WERI-Rb-1 (cell line): ENCODE measurements around the gene CHURC1.
A peak's percentile ranks its signal among the peaks of the same experiment; 100 is the strongest.

Experiments
- DNase-seq: peaks from one replicate; pipeline ENCODE4 v3.0.0-alpha.2; 2020
- H3K27ac ChIP-seq: fragments of 250-450 bp; sonication (Bioruptor Pico); 2 replicates; pipeline ENCODE4 v1.5.1; 2020; ENCODE audit warnings: mild to moderate bottlenecking, moderate library complexity
- H3K27me3 ChIP-seq: fragments of 250-450 bp; sonication (Bioruptor Pico); 2 replicates; pipeline ENCODE4 v1.5.1; 2021; ENCODE audit warnings: mild to moderate bottlenecking, low read depth, moderate library complexity; ENCODE audit not compliant: insufficient read depth, severe bottlenecking
- H3K36me3 ChIP-seq: fragments of 250-450 bp; sonication (Bioruptor Pico); 2 replicates; pipeline ENCODE4 v1.5.1; 2020; ENCODE audit warnings: mild to moderate bottlenecking, moderate library complexity
- H3K4me3 ChIP-seq: 2 replicates; pipeline ENCODE4 v1.5.1; 2011; ENCODE audit warnings: low read depth, mild to moderate bottlenecking, control low read depth, low read length
- H3K9me3 ChIP-seq: fragments of 250-450 bp; sonication (Bioruptor Pico); 2 replicates; pipeline ENCODE4 v1.5.1; 2021; ENCODE audit warnings: mild to moderate bottlenecking, moderate library complexity; ENCODE audit not compliant: severe bottlenecking
- CTCF ChIP-seq: IDR thresholded peaks from 2 replicates; pipeline ENCODE4 v1.5.1; 2011; ENCODE audit warnings: low read depth, mild to moderate bottlenecking, control low read depth, inconsistent platforms, low read length

Gene CHURC1

GRCh38 chr14:64914237-64915028 lies at the start of gene CHURC1:
TSS of gene CHURC1 (plus strand) at chr14:64914455. CDS start at chr14:64914496, 41 bp downstream.
- no peak for TF ChIP-seq CTCF
- peak; percentile 99 for DNase-seq
- Histone ChIP-seq H3K9me3 (no peaks in the 10 kb centered on the region), H3K27ac (peak within 1 kb of the TSS; percentile 88), H3K4me3 (peak within 1 kb of the TSS; percentile 76), H3K27me3 (no peaks in the 10 kb centered on the region), H3K36me3 (no peaks in the 10 kb centered on the region; the same call in 1 of the 2 replicates)

GRCh38 chr14:64865109-64865508 lies 49.1 kb upstream of the CHURC1 start:
- H3K4me3 ChIP-seq = no peak overlapping the region
- DNase-seq = no peak
- no peak overlapping the region for H3K27ac ChIP-seq
- no peaks in the 10 kb centered on the region for H3K9me3 ChIP-seq
- no peaks in the 10 kb centered on the region for H3K36me3 ChIP-seq
- H3K27me3 ChIP-seq = no peaks in the 10 kb centered on the region
- no peak for TF ChIP-seq CTCF

GRCh38 chr14:64865992-64866391 lies 48.3 kb upstream of the CHURC1 start:
- H3K36me3 ChIP-seq = no peaks in the 10 kb centered on the region
- DNase-seq = no peak
- no peaks in the 10 kb centered on the region for H3K27me3 ChIP-seq
- H3K4me3 ChIP-seq = no peak overlapping the region
- TF ChIP-seq CTCF = no peak
- no peak overlapping the region for H3K27ac ChIP-seq
- H3K9me3 ChIP-seq = no peaks in the 10 kb centered on the region

- Histone ChIP-seq H3K27me3 (no peaks in the 10 kb centered on the region), H3K4me3 (no peak overlapping the region), H3K9me3 (no peaks in the 10 kb centered on the region), H3K36me3 (no peaks in the 10 kb centered on the region), H3K27ac (no peak overlapping the region)
- no peak for TF ChIP-seq CTCF
- no peak for DNase-seq
Measured at GRCh38 chr14:64867182-64867581, 47.1 kb upstream of the CHURC1 start.

GRCh38 chr14:64868379-64868778 lies 45.9 kb upstream of the CHURC1 start:
- H3K27me3 ChIP-seq = no peaks in the 10 kb centered on the region
- no peaks in the 10 kb centered on the region for H3K9me3 ChIP-seq
- no peak for DNase-seq

More at GRCh38 chr14:64868379-64868778, 45.9 kb upstream of the CHURC1 start:
- Histone ChIP-seq H3K4me3 (no peak overlapping the region), H3K36me3 (no peaks in the 10 kb centered on the region), H3K27ac (no peak overlapping the region)
- no peak for TF ChIP-seq CTCF
